Stimulated activated CD4-positive, alpha-beta T cell treated with anti-CD3 and anti-CD28 coated beads, Interleukin-2, amount 100 ng/mL, for 4 hours (primary cell): Measurements from ENCODE around the gene ELAVL1.

Source experiments
- DNase-seq: peaks from one replicate; pipeline ENCODE4 v3.0.0-alpha.2; 2020; ENCODE audit warnings: low read depth

Gene ELAVL1

DNA sequence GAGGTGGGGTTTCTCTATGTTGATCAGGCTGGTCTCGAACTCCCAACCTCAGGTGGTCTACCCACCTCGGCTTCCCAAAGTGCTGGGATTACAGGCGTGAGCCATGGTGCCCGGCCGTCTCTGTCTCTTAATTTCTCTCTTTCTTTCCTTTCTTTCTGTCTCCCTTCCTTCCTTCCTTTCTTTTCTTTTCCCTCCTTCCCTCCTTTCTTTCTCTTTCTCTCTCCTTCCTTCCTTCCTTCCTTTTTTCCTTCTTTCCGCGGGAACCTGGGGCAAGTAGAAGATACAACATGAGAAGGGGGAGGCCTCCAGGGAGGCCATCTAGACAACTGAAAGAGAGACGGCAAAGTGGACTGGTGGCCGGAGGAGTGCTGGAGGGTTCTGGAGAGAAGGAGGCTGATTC, 15.2 kb upstream of the ELAVL1 start:
- no peak for DNase-seq

DNA sequence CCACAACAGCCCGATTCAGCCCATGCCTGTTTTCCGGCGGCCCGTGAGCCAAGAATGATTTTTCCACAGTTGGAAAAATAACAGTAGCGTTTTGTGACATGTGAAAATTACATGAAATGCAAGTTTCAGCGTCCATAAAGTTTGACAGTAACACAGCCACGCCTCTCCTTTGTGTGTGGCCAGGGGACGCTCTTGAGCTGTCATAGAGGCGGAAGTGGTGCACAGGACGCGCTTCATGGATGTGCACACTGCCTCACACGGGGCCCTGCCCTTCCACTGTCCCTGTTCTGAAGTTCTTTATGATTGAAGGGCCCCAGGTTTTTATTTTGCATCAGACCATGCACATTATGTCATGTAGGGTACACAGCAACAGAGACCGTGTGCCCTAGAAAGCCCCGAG, 12.4 kb upstream of the ELAVL1 start:
- no peak for DNase-seq

DNA sequence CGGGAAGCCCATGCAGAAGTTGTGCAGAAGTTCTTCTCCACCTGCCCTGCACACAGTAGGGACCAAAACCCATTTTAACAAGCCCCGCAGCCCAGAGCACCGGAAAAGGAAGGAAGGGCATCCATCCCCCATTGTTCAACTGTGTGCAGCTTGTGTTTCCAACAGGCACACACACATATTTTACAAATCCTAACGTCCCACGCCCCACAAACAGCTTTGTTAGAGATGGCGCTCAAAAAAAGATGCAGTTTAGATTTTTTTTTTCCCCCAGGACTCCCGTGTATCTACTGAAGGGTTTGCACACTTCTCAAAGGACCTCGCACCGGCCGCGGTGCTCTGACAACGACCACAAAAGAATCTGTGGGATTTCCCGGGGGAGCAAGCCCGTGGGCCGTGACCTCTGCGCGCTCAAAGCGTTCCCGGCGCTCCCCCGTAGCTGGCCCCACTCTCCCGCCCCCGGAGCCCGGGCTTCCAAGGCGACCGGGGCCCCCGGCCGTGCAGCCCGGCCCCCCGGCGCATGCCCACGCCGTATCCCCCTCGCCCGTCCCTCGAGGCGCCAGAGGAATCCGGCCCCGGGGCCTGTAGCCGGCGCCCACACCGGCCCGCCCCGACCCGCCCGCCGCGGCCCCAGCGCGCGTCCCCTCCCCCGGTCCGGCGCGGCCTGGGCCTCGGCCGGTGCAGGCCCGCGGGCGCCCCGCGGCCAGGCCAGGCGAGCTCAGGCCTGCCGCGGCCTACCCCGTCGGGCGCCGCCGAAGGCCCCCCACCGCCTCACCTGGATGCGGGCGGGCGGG, 523 bp downstream of the ELAVL1 start:
- DNase-seq, result no peak

DNA sequence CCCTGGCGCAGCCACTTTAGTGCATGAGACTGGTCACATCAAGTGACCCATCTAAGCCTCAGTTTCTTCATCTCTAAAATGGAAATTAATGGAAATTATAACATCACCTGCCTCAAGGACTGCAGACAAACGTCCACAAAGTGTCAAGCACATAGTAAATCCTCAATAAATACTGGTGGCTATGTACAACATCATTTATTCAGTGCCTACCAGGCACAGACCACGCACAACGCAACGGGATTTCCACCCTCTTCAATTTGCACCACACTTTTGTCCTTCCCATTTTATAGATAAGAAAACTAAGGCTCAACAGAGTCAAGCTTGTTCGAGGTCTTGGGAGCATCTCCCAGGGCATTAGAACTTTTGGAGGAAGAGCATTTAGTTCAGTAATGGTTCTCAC, 1.4 kb downstream of the ELAVL1 start:
- no peak for DNase-seq

DNA sequence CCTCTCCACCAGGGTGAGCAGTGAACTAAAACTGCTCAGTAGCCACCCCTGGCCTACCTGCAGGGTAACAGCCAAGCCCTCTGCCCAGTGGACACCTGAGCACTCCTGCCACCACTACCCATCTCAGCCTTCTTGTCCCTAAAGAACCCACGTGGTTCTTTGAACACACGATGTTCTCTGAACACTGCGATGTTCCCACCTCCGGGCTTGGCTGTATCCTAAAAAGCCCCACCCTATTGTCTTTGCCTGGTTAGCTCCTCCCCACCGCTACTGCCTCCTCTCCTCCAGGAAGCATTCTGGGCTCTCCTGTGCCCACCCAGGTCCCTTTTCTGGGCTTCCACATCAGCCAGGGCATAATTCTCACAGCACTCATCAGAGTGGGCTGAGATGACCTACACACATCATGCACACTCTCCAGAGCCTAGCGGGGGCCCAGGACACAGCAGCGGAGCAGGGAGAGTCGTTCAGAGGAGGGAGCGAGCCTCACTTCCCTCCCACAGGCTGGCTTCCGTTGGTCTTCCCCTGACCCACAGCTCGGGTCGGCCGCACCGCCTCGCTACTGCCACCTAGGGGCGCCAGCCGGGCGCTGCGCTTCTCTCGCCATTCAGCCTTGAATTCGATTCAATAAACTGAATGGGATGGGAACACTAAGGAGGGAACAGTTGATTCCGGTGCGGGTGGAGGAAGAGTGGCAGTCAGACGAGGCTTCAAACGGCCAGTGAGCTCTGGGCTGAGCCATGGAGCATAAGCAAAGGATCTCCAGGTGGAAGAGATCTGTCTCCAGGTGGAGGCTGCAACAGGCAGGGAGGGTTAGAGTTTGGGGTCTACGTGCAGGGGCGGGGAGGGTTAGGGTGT, 3.2 kb downstream of the ELAVL1 start:
- DNase-seq, result peak; percentile 44

DNA sequence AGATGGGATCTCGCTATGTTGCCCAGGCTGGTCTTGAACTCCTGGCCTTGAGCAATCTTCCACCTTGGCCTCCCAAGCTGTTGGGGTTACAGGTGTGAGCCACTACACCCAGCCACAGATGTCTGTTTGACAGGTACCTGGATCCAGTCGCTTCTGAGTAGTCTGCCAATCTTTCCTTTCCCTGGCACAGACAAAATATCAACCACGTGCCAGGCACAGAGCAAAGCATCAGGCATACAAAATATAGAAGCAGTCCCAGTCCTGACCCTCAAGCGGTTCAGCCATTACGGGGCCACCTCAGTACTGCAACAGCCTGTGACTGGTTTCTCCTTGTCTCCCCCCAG, 3.8 kb downstream of the ELAVL1 start:
- DNase-seq, result no peak

DNA sequence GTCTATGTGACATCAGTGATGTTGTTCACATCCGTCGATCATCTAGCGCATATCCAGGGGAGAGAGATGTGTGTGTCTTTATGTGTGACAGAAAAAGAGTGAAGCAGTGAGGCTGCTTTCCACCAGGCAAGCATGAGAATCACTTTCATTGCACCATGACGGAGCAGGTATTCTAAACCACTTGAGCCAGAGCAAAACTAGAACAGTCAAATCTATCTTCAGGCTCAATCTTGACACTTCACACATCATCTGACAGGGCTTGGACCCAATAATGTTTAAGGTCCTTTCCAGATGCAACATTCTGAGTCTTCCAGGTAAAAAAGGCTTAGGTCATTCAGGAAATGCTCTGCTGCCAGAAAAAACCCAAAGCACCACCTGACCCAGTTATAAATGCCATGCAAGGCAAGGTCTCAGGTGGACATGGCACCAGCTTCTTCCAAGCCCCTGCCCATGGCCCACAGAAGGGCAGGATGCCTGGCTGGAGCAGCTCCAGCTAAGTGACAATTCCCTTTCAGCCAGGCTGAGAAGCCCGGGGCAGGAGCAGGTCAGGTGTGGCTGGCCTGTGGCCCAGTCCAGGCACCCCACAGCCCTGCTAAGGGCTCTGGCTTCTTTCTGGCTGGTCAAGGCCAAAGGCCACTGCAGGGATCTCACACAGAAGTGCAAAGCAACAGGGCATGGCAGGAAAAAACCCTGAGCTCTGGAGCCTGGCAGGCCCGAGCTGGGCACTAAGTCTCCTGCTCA, 5.0 kb downstream of the ELAVL1 start:
- DNase-seq, result no peak

DNA sequence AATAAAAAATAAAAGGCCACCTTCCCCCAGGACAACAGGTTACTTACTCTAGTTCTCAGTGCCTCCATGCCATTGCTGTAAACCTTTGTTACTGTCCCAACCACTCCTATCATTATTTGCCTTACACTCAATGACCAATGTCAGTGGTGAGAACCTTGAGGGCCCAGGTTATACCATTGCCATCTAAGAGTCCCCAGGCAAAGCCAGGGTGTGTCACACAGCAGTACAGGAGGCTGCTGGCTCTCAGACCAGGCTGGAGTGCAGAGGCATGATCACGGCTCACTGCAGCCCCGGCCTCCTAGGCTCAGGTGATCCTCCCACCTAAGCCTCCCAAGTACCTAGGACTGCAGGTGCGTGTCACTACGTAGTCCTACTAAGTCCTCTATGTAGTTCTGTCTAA, 6.1 kb downstream of the ELAVL1 start:
- no peak for DNase-seq

DNA sequence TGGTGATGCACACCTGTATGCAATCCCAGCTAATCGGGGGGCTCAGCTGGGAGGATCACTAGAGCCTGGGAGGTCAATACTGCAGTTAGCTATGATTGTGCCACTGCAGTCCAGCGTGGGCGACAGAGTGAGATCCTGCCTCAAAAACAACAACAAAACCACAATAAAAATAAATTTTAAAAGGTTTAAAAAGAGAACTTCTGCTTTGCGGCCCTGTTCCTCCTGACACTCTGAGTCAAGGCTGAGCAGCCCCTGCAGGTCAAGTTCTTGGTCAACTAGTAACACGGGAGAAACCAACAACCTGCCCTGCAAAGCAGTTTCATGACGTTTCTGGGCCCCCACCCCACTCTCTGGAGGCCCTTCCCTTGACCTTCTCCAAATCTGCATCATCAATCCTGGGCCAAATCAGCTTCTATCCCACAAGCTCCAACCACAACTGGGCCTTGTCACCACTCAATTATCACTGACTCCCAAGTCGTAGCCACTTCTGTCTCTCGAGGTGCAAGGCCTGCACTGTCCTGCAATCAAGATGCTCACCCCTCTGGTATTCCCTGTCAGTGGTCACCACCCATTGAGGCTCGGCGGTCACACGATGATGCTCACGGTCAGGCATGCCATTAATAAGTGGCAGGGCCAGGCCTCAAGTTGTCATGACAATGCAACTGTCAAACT, 7.5 kb downstream of the ELAVL1 start:
- DNase-seq, result no peak

DNA sequence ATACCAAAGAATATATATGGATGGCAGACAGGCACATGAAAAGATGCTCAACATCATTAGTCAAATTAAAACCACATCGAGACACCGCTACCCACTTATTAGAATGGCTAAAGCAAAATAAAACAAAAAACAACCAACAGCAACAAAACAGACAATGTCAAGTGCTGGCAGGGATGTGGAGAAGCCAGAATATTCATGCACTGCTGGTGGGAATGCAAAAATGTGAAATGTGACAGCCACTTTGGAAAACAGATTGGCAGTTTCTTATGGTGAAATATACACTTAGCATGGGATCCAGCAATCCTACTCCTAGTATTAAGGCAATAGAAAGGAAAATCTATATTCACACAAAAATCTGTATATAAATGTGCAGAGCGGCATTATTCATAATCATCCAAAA, 8.6 kb downstream of the ELAVL1 start:
- no peak for DNase-seq

DNA sequence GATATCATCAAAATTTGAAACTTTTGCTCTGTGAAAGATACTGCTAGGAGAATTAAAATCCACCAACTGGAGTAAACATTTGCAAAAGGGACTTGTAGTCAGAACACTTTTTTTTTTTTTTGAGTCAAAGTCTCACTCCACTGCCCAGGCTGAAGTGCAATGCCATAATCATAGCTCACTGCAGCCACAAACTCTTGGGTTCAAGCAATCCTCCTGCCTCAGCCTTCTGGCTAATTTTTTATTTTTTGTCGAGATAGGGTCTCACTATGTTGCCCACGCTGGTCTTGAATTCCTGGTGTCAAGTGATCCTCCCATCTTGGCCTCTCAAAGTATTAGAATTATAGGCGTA, 9.7 kb downstream of the ELAVL1 start:
- no peak for DNase-seq

DNA sequence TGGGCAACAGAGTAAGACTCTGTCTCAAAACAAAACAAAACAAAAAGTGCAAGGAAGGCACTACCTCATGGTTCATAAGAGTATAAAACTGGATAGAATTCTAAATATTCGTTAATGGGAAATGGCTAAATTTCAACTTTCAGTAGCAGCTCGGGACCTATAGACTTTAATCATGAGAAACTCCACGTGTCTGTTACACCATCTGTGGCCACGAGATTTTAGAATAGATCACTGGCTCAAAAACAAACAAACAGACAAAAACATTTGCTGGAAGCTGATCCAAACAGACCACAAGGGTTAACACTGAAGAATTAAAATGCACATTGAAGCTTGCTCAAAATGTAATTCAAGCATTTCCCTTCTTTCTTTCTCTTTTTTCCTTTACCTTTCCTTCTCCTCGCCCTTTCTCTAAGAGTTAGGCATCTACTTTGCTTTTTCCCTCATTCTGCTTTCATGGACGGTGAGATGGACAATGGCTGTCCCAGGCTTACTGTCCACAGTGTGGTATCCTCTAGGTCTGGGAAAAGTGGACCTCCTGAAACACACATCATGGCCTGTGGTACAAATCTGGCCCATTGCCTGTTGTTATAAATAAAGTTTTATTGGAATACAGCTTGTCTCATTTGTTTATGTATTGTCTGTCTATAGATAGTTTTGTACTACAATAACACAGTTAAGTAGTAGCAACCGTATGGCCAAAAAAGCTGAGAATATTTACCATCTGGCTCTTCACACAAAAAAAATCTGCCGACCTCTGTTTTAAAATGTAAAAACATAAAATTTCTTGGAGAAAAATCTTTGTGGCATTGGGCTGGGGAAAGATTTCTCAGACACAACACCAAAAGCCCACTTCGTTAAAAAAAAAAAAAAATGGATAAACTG, 10.3 kb downstream of the ELAVL1 start:
- DNase-seq, result no peak

DNA sequence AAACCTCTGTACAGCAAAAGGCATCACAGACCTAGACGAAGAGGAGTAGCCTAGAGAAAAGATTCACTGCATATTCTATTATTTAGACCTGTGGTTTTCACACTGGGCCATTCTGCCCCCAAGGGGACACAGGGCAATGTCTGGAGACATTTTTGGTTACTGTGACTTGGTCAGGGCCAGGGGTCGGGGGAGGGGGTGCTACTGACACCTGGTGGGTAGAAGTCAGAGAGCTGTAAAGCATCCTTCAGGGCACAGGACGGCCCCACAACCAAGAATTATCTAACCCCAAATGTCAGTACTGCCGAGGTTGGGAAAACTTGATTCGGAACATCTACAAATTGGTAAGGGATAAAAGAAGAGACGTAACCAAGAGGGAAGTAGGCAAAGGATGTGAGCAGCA, 11.3 kb downstream of the ELAVL1 start:
- no peak for DNase-seq

DNA sequence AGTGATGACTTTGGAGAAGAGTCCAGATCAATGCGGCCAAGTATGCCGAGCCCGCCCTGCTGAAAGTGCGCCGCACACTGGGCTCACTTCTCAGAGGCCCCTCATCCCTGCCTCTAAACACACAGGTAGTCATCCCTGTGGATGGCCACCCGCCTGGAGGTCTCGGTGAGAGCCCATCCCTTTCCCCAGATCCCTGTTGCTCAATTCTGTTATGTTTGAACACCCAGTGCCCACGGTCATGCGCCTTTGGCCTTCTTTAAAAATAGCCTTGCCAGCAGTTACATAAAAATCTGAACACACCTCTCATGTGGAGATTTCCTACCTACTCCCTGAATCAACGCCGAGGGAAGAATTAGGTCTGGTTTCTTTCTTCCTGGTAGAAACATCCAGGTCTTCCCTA, 11.9 kb downstream of the ELAVL1 start:
- DNase-seq, result no peak

DNA sequence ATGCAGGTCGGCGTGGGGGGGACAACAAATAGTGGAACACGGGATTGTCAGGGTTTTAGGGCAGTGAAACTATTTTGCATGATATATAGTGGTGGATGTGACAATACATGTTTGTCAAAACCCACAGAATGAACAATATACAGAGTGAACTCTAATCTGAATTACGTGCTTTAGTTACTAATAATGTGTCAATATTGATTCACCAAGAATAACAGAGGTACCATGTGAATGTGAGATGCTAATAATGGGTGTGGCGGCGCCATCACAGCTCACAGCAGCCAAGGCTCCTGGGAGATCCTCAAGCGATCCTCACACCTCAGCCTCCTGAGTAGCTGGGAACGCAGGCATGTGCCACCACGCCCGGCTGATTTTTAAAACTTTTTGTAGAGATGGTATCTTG, 12.9 kb downstream of the ELAVL1 start:
- no peak for DNase-seq

DNA sequence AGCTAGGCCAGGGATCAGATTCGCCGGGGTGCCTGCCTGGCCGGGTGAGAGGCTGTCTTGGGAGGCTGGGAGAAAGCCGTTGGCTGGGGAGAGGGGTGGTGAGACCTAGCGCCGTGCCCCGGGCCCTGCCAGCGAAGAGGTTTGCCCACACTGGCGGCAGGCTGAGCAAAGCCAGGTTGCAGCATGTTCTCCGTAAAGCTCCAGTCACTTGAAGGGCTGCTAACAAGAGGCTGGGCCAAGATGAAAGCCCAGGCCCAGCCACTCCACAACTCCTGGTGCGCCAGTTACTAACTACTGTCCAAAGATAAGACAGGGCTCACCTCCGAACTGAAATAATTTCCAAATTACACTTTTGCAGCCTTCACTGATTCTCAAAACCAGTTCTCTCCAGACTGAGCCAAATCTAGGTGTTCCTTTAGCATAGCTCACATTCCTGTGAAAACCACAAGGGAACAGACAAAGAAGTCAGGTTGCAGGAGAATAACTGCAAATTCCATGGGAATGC, 16.3 kb downstream of the ELAVL1 start:
- DNase-seq, result no peak

DNA sequence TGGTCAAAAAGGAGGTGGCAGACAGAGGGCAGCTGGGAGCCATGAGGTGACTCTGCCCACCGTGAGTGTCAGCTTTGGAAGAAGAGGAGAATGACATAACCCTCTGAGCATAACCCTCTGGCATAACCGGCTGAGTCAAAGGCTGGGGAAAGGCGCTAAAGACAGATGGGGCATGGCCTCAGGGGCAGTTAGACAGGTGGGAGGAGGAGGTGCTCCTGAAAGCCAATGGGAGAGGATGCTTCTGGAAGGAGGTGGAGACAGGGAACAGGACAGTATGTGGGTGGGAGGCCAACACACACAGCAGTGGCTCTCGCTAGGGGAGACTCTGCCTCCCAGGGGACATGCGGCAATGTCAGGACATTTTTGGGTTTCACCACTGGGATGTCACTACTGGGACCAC, 17.1 kb downstream of the ELAVL1 start:
- no peak for DNase-seq

DNA sequence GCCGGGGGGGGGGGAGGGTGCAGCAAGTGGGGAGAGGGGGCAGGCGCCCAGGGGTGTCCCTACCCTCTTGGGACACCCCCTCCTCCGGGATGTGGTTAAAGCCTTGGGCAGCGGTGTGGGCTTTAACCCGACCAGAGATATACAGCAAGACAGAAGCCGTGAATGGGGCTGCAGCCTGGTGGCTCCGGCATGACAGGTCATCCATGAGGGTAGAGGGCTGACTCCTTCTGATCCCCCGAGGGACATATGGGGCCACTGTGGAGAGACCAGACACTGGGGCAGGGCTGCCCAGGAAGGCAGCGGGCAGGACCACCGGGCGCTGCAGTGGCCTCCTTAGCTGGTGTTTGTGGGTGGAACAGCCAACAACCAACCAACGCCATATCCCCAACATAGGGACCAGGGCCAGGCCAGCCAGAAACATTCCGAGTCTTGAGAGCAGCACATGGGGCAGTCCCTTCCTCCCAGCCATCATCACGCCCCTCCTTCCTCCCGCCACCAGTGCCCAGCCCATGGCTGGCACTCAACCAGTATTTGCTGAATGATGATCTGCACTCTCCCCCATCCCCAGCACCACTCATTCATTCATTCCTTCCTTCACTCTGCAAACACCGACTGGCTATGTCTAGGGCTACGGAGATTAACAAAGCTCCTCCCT, 18.2 kb downstream of the ELAVL1 start:
- DNase-seq, result no peak

DNA sequence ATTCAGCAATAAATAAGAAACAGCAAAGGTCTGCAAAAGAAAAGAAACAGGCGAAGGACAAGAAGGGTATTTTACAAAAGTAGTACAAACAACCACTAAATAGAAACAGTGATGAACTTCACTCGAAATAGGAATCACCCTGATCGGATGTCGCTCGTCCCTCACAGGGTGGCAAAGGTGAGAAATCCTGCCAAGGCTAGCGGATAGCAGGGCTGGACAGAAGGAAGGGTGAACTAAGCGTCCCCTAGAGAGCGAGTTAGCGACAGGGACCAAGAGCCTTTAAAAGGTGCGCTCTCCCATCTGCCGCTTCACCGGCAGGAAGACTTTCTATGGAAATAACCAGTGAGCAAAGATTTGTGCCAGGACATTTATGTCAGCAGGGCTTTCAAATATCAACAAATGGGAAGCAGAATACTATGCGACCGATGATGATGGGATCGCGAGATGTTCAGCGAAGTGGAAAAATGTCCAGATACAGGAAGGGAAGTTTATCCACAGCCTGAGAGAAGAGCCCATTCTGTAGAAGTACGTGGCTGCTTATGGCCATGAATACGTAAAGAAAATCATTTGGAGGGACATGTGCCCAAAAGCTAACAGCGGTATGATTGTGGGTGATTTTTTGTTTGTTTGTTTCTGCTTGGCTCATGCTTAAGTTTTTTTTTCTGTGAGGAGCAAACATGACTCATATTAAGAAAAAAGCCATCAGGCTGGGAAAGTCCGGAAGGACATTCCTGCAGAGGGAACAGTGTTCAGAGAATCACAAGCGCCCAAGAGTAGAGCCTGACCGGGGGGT, 18.9 kb downstream of the ELAVL1 start:
- no peak for DNase-seq

DNA sequence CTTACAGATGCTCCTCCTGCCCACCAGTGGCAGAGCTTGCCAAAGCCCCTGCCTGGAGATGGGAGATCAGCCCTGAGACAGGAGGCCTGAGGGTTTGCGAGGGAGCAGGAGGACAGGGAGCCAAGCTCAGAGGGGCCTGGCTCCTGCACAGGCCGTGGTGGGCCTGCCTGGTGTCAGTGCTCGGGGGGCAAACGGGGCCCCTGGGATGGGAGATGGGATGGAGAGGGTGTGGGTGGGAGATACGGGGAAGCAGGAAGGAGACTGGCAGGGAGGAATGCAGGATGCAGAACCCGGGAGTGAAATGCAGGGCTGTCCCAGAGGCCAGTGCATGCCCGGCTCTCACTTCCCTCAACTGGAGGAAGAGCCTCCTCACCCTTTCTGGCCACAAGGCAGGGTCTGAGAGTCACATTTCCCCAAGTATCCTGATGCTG, 19.9 kb downstream of the ELAVL1 start:
- no peak for DNase-seq
